Activated CD4-positive, alpha-beta T cell treated with anti-CD3 and anti-CD28 coated beads, Interleukin-2, Interleukin-6, amounts not matched to agents 100 ng/mL and 50 ng/mL, durations not matched to agents 16 hours and 8 hours (primary cell): ENCODE results near the gene FAM72D.
"Not testable (repeated sequence)": the region's sequence is repeated elsewhere in the genome, so short reads cannot be mapped to it uniquely, and the experiment has no call there.

Source experiments
- DNase-seq: peaks from one replicate; pipeline ENCODE4 v3.0.0-alpha.2; 2020

FAM72D gene

DNA sequence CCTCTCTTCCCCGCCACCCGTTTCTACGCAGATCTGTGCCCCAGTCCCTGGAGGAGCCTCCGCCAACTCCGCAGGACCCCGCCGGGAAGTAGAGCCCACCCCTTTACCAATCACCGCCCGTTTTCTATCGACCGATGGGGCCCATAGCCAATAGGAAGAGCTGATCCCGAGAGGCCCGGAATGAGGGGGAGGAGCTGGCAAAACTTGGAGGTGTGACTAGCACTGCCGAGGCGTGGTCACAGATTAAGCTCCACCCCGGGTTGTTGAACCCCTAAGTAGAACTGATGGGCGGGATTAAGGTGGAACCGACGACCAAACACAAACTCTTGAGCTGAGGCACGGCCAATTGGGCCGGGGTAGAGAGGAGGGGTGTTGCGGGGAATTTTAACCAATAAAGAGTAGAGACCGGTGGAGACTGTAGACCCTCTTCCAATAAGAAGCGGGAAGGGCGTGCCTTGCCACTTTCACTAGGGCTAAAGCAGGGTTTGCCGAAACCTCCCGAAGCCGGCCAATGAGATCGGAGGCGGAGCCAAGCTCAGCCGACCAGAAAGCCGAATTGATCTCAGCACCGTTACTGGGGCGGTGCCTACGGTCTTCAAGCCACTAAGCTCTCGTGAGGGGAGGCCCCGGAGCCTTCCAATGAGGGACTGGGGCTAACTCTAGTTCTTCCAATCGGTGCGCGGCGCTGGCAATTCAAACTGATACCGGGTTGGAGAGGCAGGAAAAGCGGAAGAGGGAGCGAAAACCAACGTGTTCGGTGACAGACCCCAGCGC, at the start of gene FAM72D, which contains the start of gene SRGAP2B:
Gene FAM72D (plus strand): TSS at position 691 of the 774 bp plus-strand sequence. CDS start 874 bp downstream, outside the sequence.
Gene SRGAP2B (minus strand): TSS at position 45 of the 774 bp plus-strand sequence. CDS start 2,427 bp downstream, outside the sequence.
- DNase-seq, result not testable (repeated sequence)

DNA sequence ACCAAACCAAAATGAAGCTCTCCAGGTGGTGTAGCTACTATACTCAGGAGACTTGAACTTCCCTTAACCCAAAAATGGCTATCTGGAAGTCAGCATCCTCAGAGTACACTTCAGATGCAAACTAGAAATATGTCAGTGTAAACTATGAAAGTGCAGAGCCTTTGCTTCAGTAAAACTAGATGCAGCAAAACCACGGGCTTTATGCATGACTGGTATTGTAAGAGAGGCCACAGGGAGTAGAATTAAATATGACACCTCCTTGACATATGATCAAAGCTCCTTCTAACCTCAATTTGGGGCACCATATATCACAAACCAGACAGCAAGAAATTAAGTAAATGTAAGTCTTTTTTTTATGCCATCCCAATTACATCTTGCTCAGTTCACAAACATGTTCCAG, 48.2 kb upstream of the FAM72D start:
- DNase-seq, result not testable (repeated sequence)

DNA sequence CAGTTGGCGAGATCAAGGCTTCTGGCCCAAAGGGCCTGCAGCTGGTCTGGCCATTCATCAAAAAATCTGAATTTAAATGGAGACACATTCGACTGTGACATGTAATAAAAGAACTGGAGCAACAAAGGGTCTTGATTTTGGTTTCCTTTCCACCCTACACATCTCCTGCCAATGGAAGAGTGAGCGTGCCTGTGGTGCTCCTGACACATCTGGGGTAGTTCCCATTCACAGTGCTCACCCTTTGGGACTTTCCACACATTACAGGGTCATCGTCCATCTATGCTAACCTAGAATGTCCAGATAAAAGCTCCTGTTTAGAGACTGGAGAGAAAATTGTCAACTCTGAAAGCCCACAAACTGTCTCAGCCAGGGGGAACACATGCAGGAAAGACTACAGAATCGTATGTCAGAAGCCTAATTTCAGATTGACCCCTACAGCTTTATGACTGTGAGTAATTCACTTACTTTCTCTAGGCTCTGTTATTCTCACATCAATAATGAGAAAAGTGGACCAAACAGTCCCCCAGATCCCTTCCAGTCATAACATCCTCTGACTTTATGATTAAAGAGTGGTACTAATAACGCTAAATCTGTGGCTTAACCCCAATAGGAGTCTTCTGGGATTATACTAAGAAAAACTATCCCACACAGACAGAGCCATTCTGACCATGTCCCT, 47.5 kb upstream of the FAM72D start:
- not testable (repeated sequence) for DNase-seq

DNA sequence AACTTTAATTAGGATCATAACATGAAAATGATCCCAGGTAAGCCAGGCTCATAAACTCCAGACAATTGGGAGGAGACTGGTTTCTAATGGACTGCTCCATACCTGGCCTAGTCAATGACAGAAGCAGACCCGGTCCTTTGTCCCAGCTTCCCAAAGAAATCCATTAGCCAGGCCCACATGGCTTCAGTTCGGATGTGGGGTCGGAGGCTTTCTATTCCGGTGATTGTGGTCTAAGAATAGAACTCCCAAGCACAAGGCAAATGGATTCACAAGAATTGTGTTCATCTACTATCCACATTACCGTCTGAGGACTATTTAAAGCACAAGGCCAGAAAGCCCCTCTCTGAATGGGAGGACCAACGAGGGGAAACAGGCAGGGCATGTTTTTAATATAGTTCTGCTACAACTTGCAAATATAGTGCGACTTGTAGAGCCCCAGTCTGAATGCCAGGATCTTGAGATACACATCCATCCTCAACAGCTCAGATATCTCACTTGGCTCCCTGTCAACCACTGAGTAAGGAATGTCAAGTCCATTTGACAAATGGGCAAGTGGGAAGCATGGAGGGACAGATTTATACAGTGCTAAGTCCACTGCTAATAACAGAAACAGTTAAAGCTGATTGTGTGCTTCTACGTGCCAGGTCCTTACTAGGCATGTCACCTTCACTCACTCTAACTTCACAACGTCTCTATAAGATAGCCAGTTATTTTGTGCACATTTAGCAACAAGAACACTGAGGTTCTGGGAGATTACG, 43.6 kb upstream of the FAM72D start:
- DNase-seq, result not testable (repeated sequence)

DNA sequence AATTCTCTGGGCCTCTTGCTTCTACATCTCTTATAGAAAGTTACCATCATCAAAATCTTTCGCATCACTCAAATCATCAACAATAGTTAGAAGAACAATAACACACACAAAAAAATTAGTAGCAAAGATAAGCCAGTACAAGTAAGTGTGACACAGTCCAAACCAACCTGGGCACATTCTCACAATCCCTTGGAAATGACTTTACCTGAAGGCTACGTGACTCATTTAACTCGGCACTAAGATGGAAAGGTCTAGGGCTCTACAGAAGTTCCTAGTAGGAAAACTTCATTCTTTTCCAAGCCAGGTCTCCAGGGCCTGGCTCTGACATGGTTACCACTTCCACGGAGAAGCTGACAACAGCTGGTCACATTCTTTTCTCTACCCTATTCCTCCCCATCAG, 42.3 kb upstream of the FAM72D start:
- not testable (repeated sequence) for DNase-seq

DNA sequence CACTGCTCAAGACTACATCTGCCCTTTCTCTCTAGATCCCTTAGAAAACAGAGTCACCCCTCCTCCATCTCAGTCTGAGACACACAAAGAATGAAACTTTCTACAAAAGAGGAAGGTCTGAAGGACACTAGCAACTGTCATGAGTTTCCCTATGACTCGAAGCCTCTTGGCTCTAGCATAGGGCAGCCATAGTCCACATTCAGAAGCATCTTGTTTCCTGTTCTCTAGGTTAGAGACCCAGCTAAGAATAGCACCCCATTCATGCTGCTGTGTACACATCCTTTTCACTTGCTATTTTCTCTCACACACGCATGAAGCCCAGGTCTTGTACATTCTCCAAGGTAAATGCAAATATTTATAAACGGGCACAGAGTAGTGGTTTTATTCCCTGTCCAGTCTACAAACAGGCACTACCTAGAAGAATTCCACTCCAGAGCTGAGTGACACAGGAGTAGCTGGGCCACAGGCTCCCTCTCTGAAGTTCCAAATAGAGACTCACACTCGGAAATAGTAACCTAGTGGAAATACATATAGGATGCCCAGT, 40.5 kb upstream of the FAM72D start:
- not testable (repeated sequence) for DNase-seq

DNA sequence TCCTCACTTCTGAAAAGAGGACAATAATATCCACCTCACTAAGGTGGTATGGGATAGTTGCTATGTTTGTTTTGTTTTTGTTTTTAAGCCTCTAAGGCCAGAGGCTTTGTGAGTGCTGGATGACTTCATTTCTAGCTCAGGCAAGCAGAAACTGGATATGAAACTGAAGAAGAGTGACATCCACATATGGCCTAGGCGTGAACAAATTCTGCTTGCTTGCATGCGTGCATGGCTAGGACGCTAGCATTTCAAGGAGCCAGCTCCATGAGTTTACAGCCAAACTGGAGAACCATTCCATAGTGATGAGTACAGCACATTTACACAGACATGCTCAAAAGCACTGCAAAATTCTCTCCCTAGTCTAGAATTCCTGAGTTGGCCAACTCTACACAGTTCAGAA, 37.6 kb upstream of the FAM72D start:
- DNase-seq, result not testable (repeated sequence)

DNA sequence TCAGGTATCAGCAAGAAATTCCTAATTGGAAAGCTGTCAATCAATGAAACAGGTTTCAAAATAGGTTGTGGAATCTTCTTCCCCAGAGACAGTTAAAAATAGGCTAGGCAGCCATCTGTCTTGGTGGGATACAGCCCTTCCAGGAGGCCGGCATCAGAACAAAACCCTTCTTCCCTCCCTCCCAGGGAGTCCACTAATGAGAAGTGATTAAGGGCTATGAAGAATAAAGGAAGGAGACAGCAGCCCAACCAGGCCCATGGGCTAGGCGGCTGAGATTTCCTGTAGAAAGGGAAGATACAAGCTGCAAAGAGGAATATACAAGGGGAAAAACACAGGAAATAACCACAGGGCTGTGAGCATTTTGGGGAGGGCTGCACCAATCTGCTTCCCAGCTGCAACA, 32.5 kb upstream of the FAM72D start:
- DNase-seq, result not testable (repeated sequence)

DNA sequence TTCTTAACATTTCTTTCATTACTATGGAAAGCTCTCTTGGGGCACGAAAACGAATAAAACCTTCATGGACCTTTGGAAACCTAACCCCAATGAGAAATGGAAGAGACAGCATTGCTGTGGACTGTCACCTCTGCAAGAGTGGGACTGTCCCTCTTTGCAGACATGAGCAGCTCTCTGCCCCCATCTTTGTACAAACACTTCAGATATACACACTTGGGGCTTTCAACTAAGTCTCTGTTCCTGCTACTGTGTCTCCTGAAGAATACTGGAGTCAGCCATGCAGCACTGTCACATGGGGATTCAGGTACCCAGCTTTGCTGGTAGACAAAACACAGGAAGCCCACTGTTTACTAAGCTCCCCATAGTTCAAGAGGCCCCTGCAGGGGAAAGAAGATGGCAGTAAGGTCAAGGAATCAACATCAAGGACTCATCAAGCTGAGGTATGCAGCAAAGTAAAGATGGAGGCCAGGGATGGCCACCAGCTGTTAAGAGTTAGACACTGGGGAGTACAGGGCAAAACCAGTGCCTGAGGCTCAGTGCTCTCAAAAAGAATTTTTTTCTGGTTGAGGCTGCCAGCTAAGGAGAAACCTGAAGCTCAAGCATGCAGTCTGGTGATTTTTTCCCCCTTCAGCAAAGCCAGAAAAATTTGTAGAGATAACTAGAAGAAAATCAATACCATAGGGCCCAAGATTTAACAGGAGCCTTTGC, 31.7 kb upstream of the FAM72D start:
- not testable (repeated sequence) for DNase-seq

DNA sequence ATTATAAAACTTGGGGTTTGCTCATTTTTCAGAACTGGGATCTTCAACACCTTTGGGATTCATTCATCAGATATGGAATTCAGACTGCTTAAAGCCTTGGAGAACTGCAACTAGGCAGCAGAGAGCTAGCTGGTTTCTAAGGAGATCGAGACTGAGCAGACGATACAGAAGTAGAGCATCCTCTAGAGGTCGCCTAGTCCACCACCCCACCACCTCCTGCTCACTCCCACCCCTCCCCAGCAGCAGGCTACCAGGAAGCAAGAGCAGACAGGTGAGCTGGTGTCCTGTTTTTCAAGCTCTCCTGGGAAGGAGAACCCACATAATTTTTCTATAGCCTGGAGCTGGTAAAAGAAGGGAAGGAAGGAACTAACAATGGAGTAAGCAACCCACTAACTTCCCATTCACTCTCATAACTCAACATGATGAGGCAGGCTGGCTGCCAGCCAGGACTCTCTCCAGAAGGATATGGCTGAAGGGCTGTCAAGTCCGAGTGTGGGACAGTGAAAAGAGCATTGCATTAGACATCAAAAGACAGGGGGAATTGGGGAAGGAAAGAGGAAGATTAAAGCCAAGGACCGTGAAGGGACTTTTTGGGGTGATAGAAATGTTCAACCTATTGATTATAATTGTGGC, 30.5 kb upstream of the FAM72D start:
- DNase-seq, result not testable (repeated sequence)

DNA sequence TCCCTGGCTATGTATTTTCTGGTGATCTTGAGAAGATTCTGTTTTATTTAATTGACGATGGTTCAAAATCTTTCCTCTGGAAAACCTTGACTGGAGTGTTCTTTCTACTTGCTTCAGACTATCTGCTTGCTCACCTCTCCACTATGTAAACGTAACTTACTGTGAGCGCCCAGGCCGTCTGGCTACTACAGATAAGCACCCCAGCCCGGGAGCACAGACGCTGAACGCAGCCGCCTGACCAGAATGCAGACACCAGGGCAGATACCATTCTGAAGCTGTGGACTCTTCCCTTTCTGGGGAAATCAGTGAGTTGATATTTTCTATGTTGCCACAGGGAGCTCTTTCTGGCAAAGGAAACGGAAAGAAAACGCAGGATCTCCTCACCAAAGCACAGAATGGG, 29.3 kb upstream of the FAM72D start:
- not testable (repeated sequence) for DNase-seq

DNA sequence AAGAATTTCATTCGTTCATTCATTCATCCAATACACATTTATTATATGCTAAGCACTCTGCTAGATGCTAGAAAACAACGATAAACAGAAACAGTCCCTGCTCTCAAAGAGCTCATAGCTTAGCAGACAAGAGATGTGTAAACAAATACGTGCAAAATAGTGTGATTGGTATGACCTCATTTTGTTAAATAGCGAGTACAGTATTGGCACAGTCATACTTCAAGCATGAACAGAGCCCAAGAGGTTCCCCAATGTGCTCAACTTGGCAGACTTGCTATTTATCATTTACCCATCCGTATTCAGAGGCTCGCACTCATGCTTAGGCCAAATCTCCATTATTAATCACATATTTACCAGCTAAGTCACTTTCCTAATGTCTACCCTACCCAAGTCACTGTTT, 24.2 kb upstream of the FAM72D start:
- DNase-seq, result not testable (repeated sequence)

DNA sequence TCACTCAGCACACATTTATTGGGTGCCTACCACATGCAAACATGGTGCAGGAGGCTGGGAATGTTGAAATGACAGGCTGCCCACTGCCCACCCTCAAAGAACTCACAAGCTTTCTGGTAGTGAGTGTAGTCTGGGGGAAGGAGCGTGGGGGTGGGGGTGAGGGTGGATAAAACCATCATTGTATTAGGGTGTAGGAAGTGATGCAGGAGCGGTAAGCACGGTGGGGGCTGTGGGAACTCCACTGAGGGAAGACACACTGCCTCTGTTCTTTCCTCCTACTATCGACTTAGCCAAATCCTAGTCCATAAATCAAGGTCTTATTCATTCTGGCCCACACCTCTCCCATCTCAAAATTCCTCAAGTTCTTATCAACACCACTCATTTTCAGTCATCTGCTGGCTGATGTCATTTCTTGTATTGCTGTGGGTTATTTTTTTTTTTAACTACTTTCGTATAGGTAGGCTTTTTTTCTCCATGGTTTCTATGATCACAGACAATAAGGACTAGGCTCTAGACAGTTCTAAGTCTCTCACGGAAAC, 21.7 kb upstream of the FAM72D start:
- DNase-seq, result not testable (repeated sequence)

DNA sequence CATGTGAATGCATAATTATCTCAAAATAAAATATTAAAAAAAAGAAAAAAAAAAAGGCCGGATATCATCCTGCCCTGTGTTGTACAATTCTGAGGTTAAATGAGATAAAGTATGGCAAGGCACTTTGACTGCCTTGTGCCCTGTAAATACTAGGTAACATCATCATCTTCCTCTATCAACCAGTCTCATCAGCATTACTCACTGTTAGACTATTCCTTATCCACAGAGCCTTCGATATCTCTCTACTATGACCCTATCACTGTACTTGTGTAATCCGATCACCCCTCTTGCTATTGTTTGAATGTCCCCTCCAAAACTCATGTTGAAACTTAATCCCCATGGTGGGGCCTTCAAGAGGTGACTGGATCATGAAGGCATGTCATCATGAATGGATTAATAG, 18.9 kb upstream of the FAM72D start:
- DNase-seq, result not testable (repeated sequence)

DNA sequence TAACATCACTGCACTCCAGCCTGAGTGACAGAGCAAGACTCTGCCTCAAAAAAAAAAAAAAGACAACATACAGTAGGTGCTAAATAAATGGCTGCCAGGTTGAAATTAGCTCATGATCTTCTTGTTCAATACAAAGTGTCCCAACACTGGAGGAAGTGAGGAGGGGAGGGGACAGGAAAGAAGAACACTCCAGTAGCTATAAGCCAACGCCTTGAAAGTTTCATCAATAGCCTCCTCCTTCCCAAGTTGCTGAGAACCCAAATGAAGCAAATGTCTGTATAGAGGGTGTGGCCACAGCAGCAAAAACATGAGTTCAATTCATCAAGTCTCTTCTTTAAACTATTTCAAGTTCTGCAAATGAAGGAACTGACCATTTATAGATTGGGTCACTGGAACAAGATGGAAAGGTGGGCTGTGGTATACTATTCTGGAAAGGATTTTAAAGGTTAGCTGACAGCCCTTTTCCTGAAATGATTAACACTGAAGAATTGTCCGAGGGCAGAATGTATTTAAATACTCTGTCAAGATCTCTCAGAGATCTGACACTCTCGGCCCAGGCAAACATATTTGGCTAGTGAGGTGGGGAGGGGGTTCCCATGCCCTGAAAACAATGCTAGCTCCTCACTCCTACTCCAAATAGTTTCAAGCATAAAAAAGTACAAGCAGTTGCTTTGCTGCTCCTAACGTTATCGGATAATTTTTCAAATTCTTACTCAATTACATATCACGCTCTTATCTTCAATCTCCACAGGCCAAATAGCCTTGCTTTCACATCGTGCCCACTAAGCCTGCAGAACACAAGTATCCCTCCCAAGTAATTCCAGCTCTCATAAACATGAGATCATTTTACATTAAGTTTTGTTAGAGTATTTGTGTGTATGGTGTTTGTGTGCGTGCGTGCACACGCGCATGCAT, 17.6 kb upstream of the FAM72D start:
- DNase-seq, result not testable (repeated sequence)

DNA sequence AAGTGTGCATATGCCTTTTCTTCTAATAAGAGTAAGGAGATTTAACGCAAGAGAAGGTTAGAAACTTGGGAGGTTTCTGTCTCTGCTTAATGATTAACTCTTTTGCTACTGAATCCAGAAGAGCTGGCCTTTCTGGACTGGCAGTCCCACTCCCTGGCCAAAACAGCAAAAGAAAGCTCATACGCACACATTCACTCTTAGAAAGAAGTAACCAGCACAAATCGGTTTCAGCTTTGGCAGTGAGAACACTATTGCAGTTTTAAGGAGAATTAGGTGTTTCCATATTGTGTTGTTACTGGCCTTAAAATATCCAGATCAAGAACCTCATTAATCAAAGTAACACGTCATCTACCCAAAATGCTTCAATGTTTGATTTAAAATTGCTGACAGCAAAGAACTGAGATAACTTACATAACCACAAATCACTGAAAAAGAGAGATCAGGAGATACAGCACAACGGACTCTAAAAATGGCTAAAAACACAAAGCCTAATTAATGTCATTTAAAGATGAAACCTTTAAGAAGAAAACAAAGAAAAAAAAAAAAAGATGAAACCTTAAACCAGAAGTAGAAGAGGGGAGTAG, 16.9 kb upstream of the FAM72D start:
- DNase-seq, result not testable (repeated sequence)

DNA sequence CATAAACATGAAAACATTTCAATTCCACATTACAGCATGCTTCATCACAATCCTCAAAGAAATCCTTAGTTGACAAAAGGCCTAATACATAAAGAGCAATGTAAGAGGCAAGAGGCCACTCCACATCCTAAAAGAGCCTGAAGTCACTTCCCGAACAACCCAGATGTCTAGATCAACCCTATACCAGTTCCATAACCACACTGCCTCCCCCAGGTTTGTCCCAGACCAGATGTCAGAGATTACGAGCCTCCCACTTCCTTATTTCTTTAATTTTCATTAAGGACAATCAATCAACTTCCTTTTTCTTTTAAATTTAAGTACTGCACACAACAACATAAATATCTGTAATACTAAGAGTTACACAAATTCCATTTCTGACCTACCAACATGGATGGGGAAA, 16.0 kb upstream of the FAM72D start:
- not testable (repeated sequence) for DNase-seq

DNA sequence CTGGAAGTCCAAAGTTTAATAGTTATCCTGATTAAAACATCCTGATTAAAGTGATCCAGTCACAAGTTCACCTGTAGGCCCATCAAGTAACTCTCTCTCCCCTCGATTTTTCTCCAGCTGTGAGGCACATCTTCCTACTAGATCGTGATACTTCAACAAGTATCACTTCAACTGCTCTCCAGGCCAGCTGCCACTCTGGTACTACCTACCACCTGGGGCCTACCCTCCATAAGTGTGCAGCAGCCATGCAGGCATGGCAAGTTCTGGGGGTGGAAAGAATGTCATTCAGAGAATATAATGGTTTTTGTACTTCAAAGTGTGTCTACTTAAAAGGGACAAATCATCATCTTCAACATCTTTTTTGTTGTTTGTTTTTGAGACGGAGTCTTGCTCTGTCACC, 15.6 kb upstream of the FAM72D start:
- DNase-seq, result not testable (repeated sequence)

DNA sequence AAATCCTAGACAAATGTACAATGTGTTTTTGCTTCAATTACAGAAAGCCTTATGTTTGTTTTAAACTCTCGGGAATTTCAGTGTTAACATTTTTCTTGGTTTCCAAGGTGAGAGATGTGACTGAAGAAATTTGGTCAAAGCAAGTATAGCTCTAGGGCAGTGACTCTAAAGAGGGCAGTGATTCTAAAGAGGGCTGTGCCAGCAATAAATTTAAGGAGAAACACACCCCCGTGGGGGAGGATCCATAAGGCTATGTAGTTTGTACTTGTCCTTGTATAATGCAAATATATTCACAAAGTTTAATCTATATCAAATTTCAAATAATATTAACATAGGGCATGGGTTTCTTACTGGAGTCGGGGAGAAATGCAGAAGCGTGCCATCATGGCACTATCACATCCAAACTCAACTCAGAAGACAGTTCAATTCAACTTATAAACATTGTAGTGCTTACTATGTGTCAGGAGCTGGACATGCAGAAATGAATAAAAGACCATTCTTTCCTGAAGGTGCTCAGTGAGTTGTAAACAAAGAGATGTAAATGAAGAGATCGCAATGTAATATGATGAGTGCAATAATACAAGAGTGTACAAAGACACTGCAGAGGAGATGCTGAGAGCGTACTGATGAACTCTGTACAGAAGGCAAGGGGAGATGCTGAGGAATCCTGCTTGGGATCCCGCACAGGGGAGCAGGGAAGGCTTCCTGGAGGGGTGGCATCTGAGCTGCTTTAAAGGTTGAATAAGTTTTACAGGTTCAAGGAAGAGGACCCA, 13.1 kb upstream of the FAM72D start:
- DNase-seq, result not testable (repeated sequence)
